RWPE1 (cell line): ENCODE measurements around the gene MTUS2.

Experiments
- CTCF ChIA-PET: fragments of 350-600 bp; sonication (Branson Sonifier 250); formaldehyde crosslinking; extraction: SDS; loops from one replicate; lab custom pipeline; 2021; lab: Yijun Ruan, JAX
- POLR2A ChIA-PET: fragments of 400-600 bp; formaldehyde crosslinking; extraction: SDS; loops from one replicate; lab custom pipeline; 2020; ENCODE audit warnings: antibody characterized with exemption; ENCODE audit not compliant: low non-redundant PET; lab: Yijun Ruan, JAX
- DNase-seq: peaks from one replicate; pipeline ENCODE4 v3.0.0; 2012; ENCODE audit warnings: low spot score
- H3K27ac ChIP-seq: fragments of 450-650 bp; 2 replicates; pipeline ENCODE4 v1.5.1; 2017
- TF ChIP-seq, protein P1 (sequence below): fragments of 450-650 bp; conservative IDR thresholded peaks from 2 replicates; pipeline ENCODE4 v1.5.1; 2017; ENCODE audit warnings: low read depth, mild to moderate bottlenecking

Gene MTUS2

GRCh38 chr13:29464105-29464679 is 644.1 kb downstream of the MTUS2 start:
- TF ChIP-seq, protein P1, sequence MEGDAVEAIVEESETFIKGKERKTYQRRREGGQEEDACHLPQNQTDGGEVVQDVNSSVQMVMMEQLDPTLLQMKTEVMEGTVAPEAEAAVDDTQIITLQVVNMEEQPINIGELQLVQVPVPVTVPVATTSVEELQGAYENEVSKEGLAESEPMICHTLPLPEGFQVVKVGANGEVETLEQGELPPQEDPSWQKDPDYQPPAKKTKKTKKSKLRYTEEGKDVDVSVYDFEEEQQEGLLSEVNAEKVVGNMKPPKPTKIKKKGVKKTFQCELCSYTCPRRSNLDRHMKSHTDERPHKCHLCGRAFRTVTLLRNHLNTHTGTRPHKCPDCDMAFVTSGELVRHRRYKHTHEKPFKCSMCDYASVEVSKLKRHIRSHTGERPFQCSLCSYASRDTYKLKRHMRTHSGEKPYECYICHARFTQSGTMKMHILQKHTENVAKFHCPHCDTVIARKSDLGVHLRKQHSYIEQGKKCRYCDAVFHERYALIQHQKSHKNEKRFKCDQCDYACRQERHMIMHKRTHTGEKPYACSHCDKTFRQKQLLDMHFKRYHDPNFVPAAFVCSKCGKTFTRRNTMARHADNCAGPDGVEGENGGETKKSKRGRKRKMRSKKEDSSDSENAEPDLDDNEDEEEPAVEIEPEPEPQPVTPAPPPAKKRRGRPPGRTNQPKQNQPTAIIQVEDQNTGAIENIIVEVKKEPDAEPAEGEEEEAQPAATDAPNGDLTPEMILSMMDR, result no peak
- ChIA-PET CTCF (no interaction called here), POLR2A (no interaction called here)
- H3K27ac ChIP-seq, result no peak overlapping the region
- DNase-seq, result no peak

- peak overlapping the region; percentile 49 for H3K27ac ChIP-seq
- ChIA-PET POLR2A (no interaction called here), CTCF (no interaction called here)
- TF ChIP-seq, protein P1, result no peak
- peak; percentile 25 for DNase-seq
Observed at GRCh38 chr13:29465741-29466293, 645.7 kb downstream of the MTUS2 start.

DNA sequence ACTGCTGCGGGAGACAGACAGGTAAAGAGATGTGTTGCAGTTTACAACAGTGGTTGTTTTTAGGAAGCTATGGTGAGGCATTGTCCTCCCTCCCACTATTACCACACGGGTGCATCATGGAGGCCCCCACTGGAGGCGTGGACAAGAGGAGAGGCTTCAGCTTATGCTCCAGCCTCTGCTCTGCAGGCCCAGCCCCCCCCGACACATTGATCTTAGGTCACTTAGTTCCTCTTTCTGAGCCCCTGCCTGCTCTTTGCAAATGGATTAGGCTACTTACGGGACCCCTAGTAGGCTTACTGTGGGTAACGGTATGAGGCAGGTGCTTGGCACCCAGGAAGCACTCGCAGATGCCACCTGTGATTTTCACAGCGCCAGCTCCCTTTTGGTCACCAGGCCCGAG is 651.4 kb downstream of the MTUS2 start:
- H3K27ac ChIP-seq, result no peak overlapping the region
- CTCF ChIA-PET, result interaction anchor here (0.7 to 1.5 kb wide), 6 partner anchors 11 to 764 kb away, joined by 3 to 6 read pairs (median 4); no protein-coding TSS in a partner anchor
- TF ChIP-seq, protein P1, result no peak
- DNase-seq, result no peak
- POLR2A ChIA-PET, result no interaction called here

DNA sequence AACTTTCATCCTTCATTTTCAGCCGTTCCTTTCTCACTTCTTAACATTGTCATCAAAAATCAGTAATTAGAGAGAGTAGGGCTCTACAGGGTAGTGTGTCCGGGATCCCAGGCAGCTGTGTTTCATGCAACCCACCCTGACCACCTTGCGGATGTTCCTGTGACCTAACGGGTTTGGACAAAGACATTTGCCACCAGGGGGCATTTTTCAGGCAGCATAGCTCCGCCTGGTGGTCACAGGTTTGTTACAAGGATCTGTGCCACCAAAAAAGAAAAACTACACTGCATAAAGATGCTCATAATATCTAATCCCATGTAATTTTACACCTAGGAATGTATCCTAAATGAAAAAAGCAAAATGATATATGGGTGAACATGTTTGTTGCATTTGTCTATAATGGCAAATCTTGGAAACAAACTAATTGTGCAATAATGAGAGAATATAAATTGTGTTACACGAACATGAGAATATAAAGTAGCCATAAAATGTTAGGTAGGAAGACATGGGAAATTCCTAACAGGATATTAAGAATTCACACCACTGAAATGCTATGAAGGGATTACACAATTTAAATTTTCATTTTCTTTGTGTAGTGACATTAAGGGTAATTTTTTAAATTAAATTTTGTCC is 652.3 kb downstream of the MTUS2 start:
- no peak overlapping the region for H3K27ac ChIP-seq
- DNase-seq, result peak; percentile 64
- ChIA-PET CTCF (interaction anchor here (0.6 to 1.5 kb wide), 10 partner anchors 12 to 654 kb away, joined by 3 to 6 read pairs (median 4); no protein-coding TSS in a partner anchor), POLR2A (no interaction called here)
- TF ChIP-seq, protein P1, result peak; percentile 84

- TF ChIP-seq, protein P1, result no peak
- H3K27ac ChIP-seq, result no peak overlapping the region
- CTCF ChIA-PET, result interaction anchor here (0.6 to 0.7 kb wide), 2 partner anchors 11 to 195 kb away, joined by 3 read pairs; no protein-coding TSS in a partner anchor
- DNase-seq, result no peak
- POLR2A ChIA-PET, result no interaction called here
Observed at GRCh38 chr13:29473166-29473565, 653.0 kb downstream of the MTUS2 start.

GRCh38 chr13:29474991-29475390 is 654.9 kb downstream of the MTUS2 start:
- ChIA-PET CTCF (interaction anchor here (0.7 kb wide), 1 partner anchor 491 kb away, joined by 4 read pairs; no protein-coding TSS in a partner anchor), POLR2A (no interaction called here)
- TF ChIP-seq, protein P1, result no peak
- H3K27ac ChIP-seq, result no peak overlapping the region
- DNase-seq, result no peak
